Muscle of leg (tissue), 11 donors: ENCODE results near the gene OR1J1. TPM values are rescaled to one million over a fixed set of nuclear protein-coding genes. Genes with fewer than 3 reads are reported as not detected.

Source experiments
- DNase-seq: peaks from one replicate; pipeline ENCODE4 v3.0.0; 2013
- H3K27ac ChIP-seq: one replicate; pipeline ENCODE4 v1.5.1; 2013; ENCODE audit warnings: mild to moderate bottlenecking, low read length, control low read depth
- H3K27me3 ChIP-seq: one replicate; pipeline ENCODE4 v1.6.1; 2013; ENCODE audit warnings: low read length; ENCODE audit not compliant: control insufficient read depth, insufficient read depth
- H3K36me3 ChIP-seq: one replicate; pipeline ENCODE4 v1.6.1; 2013; ENCODE audit warnings: low read length; ENCODE audit not compliant: control insufficient read depth, insufficient read depth
- H3K4me1 ChIP-seq: one replicate; pipeline ENCODE4 v1.6.1; 2013; ENCODE audit warnings: low read length; ENCODE audit not compliant: control insufficient read depth, insufficient read depth
- H3K4me3 ChIP-seq: one replicate; pipeline ENCODE4 v1.5.1; 2013; ENCODE audit warnings: low read length, control low read depth
- H3K9me3 ChIP-seq: replicated peaks from 2 replicates; pipeline ENCODE4 v1.6.1; 2013; ENCODE audit warnings: low read depth, low read length; ENCODE audit not compliant: control insufficient read depth
- WGBS: methylation state at CpG from one replicate; pipeline ENCODE4 v1.1.5; 2013; ENCODE audit warnings: missing lambda C conversion rate; ENCODE audit not compliant: insufficient coverage; 5-methylcytosine and 5-hydroxymethylcytosine counted together
- polyA plus RNA-seq, 8 donors: library from polyadenylated mRNA; unstranded; fragments of 120-200 nt; gene quantifications; one replicate each; pipeline versions ENCODE4 v1.2.1 to v1.2.3, GENCODE V29; 2013; ENCODE audit warnings: inconsistent platforms in 1 of 8, low replicate concordance in 1 of 8; ENCODE audit not compliant: insufficient read length in 8 of 8, insufficient read depth in 1 of 8
- total RNA-seq: library from RNA; stranded (reverse); fragments of 120-200 nt; gene quantifications from one replicate; pipeline ENCODE4 v1.2.4, GENCODE V29; 2013

OR1J1 gene
- total and polyA plus RNA-seq, 9 donors, result not detected

- WGBS, result 57% methylated on average over 1 of the region's 3 CpGs
These were observed 30.8 kb downstream of the OR1J1 start for GRCh38 chr9:122446819-122447484.

DNA sequence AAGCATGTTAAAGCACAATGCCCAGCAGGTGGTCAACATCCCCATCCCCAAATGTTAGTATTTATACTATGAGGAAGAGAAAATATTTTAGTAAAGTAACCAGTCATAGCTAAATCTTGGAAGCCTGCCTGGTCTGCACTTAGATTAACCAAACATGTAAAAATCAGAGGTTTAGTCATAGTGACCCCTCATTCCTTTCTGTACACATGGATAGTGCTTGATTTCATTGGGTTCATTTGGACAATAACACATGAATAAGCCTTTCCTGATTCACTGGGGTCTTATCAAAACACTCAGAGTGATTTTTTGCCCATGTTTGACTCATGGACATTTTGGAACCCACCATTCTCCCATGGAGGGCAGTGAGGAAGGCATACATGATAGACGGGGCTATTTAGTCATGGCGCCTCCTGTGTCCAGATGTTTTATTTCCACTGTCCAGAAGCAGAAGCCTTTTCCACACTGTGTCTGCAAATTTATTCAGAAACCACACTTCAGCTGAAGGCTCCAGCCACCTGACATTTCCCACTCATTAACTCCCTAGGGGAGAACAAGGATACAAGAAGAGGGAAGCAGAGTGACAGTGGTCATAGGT is 32.5 kb downstream of the OR1J1 start:
- H3K4me3 ChIP-seq, result no peak overlapping the region
- DNase-seq, result no peak
- no CpG with 5 or more reads among the region's 2 CpGs for WGBS
- H3K27me3 ChIP-seq, result peaks cover 2% of the 10 kb centered on the region
- H3K9me3 ChIP-seq, result peaks cover 3% of the 10 kb centered on the region
- H3K4me1 ChIP-seq, result no peaks in the 10 kb centered on the region
- H3K27ac ChIP-seq, result no peak overlapping the region
- H3K36me3 ChIP-seq, result no peaks in the 10 kb centered on the region

More at GRCh38 chr9:122446819-122447484, 30.8 kb downstream of the OR1J1 start:
- no peaks in the 10 kb centered on the region for H3K36me3 ChIP-seq
- H3K27me3 ChIP-seq, result peaks cover 2% of the 10 kb centered on the region
- peaks cover 3% of the 10 kb centered on the region for H3K9me3 ChIP-seq
- no peak overlapping the region for H3K27ac ChIP-seq
- H3K4me1 ChIP-seq, result no peaks in the 10 kb centered on the region
- DNase-seq, result no peak
- no peak overlapping the region for H3K4me3 ChIP-seq

- no peaks in the 10 kb centered on the region for H3K4me1 ChIP-seq
- peak; percentile 14 for DNase-seq
- no peaks in the 10 kb centered on the region for H3K36me3 ChIP-seq
- H3K4me3 ChIP-seq, result no peak overlapping the region
- WGBS, result 61% methylated on average over 2 of the region's 5 CpGs
- no peak overlapping the region for H3K27ac ChIP-seq
- H3K9me3 ChIP-seq, result peaks cover 3% of the 10 kb centered on the region
- H3K27me3 ChIP-seq, result peaks cover 2% of the 10 kb centered on the region
These were observed 33.5 kb downstream of the OR1J1 start for GRCh38 chr9:122444041-122444733.

DNA sequence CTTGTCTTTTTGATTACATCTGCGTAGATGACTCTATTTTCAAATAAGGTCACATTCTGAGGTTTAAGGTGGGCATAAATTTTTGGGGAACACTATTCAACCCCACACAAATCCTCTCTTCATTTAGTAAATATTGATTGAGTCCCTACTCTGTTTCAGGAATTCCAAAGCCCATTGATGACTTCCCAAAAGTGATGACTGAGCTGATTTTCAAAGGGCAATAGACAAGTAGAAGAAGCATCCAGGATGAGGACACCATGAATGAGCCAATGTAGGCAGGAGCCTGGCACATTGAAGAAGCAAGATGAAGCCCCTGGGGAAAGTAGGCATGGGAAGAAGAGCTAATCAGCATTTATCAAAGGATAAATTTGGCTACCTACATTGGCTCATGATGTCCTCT is 35.2 kb downstream of the OR1J1 start:
- Histone ChIP-seq H3K4me1 (no peaks in the 10 kb centered on the region), H3K27me3 (peaks cover 2% of the 10 kb centered on the region)
- WGBS, result no CpG with 5 or more reads among the region's 1 CpG

More for the DNA sequence above, 35.2 kb downstream of the OR1J1 start:
- Histone ChIP-seq H3K9me3 (peaks cover 3% of the 10 kb centered on the region), H3K27ac (no peak overlapping the region), H3K36me3 (no peaks in the 10 kb centered on the region), H3K4me3 (no peak overlapping the region)
- DNase-seq, result no peak

Other genes with a start within 250 kb of the OR1J1 start
- gene LHX6, start 249.0 kb downstream of the OR1J1 start, total RNA-seq, result 3.7 TPM
- 1 to 10 TPM; 4.4 to 6.9 (median 5.8) TPM for gene LHX6, start 249.0 kb downstream of the OR1J1 start, polyA plus RNA-seq
- 14.4 TPM for gene RBM18, start 213.1 kb downstream of the OR1J1 start, total RNA-seq
- gene RBM18, start 213.1 kb downstream of the OR1J1 start, polyA plus RNA-seq, result 10 to 100 TPM; 24.0 to 28.7 (median 26.1) TPM
- gene MRRF, start 213.0 kb downstream of the OR1J1 start, total RNA-seq, result 30.1 TPM
- 10 to 100 TPM; 24.2 to 31.3 (median 27.1) TPM for gene MRRF, start 213.0 kb downstream of the OR1J1 start, polyA plus RNA-seq
- 2.7 TPM for gene PTGS1, start 106.9 kb downstream of the OR1J1 start, total RNA-seq
- 1 to 10 TPM; 3.1 to 8.0 (median 3.7) TPM for gene PTGS1, start 106.9 kb downstream of the OR1J1 start, polyA plus RNA-seq
- not detected for gene OR1J2, start 32.9 kb upstream of the OR1J1 start, total RNA-seq
- not detected for gene OR1J2, start 32.9 kb upstream of the OR1J1 start, polyA plus RNA-seq
- not detected for gene OR1J4, start 41.2 kb upstream of the OR1J1 start, total RNA-seq
- not detected for gene OR1J4, start 41.2 kb upstream of the OR1J1 start, polyA plus RNA-seq
- not detected for gene OR1N1, start 49.4 kb upstream of the OR1J1 start, total RNA-seq
- gene OR1N1, start 49.4 kb upstream of the OR1J1 start, polyA plus RNA-seq, result not detected
- not detected for gene OR1N2, start 75.2 kb upstream of the OR1J1 start, total RNA-seq
- not detected for gene OR1N2, start 75.2 kb upstream of the OR1J1 start, polyA plus RNA-seq
- 0.18 TPM for gene OR1L8, start 105.5 kb upstream of the OR1J1 start, total RNA-seq
- gene OR1L8, start 105.5 kb upstream of the OR1J1 start, polyA plus RNA-seq, result under 1 TPM in 6 of 8 donors, not detected in 2; 0.09 to 0.16 (median 0.13) TPM
- not detected for gene OR1Q1, start 136.8 kb upstream of the OR1J1 start, total RNA-seq
- gene OR1Q1, start 136.8 kb upstream of the OR1J1 start, polyA plus RNA-seq, result not detected
- gene OR1B1, start 179.7 kb upstream of the OR1J1 start, total RNA-seq, result not detected
- not detected for gene OR1B1, start 179.7 kb upstream of the OR1J1 start, polyA plus RNA-seq
- gene OR1L1, start 183.8 kb upstream of the OR1J1 start, total RNA-seq, result not detected
- not detected for gene OR1L1, start 183.8 kb upstream of the OR1J1 start, polyA plus RNA-seq
- gene OR1L3, start 197.2 kb upstream of the OR1J1 start, total RNA-seq, result not detected
- not detected for gene OR1L3, start 197.2 kb upstream of the OR1J1 start, polyA plus RNA-seq
- gene OR1L4, start 246.1 kb upstream of the OR1J1 start, total RNA-seq, result not detected
- not detected for gene OR1L4, start 246.1 kb upstream of the OR1J1 start, polyA plus RNA-seq